ENCODE results near the gene RELCH.

RELCH gene

DNA sequence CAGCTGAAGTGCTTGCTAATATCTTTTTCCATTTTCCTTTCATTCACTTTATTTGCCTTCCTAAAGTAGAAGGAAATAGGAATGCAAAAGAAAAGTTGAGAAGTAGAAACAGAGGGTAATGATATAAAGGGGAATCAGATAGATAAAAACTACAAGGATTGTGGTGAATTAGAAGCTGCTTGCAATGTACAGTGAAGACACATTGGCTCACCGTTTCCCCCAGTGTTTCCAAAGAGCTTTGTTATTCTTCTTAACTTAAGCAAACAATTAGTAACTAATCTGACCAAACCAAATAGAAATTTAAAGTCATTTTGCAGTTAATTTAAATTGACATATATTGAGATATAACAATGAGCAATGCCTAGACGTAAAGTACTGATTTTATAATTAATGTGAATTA, 63.4 kb downstream of the RELCH start:
- Mint-ChIP-seq H3K4me3 (no peak overlapping the region), H3K27me3 (ENCODE audit: low read depth) (no peaks in the 10 kb centered on the region), H3K27ac (no peak overlapping the region), H3K36me3 (ENCODE audit: low read depth) (peaks cover 8% of the 10 kb centered on the region), H3K9me3 (no peaks in the 10 kb centered on the region), H3K4me1 (ENCODE audit: low read depth) (no peaks in the 10 kb centered on the region)
- no peak for DNase-seq (ENCODE audit: low spot score)

GRCh38 chr18:62258093-62258492, 71.0 kb downstream of the RELCH start:
- Mint-ChIP-seq H3K4me1 (ENCODE audit: low read depth) (peaks cover 2% of the 10 kb centered on the region), H3K9me3 (no peaks in the 10 kb centered on the region), H3K27ac (no peak overlapping the region), H3K36me3 (ENCODE audit: low read depth) (peaks cover 43% of the 10 kb centered on the region), H3K4me3 (no peak overlapping the region), H3K27me3 (ENCODE audit: low read depth) (no peaks in the 10 kb centered on the region)
- no peak for DNase-seq (ENCODE audit: low spot score)

DNA sequence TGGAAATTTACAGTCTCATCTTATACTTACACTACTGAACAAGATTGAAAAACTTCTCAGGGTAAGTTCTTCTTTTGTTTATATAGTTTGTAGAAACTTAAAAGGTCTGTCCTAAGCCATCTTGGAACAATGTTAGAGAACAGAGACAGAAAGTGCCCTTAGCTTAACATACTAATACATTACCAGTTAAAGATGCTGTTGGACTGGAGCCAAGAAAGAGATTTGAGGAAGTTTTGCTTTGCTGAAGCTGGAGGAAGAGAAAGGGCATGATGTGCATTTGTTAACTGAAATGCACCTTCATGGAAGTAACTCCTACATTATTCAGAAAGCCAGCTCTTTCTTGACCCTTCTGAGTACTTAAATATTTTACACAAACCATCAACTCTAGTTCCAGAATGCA, 71.6 kb downstream of the RELCH start:
- H3K4me3 Mint-ChIP-seq: no peak overlapping the region
- DNase-seq (ENCODE audit: low spot score): no peak
- H3K27me3 Mint-ChIP-seq (ENCODE audit: low read depth): no peaks in the 10 kb centered on the region
- peaks cover 2% of the 10 kb centered on the region for H3K4me1 Mint-ChIP-seq (ENCODE audit: low read depth)
- no peaks in the 10 kb centered on the region for H3K9me3 Mint-ChIP-seq
- peaks cover 43% of the 10 kb centered on the region for H3K36me3 Mint-ChIP-seq (ENCODE audit: low read depth)
- H3K27ac Mint-ChIP-seq: no peak overlapping the region

DNA sequence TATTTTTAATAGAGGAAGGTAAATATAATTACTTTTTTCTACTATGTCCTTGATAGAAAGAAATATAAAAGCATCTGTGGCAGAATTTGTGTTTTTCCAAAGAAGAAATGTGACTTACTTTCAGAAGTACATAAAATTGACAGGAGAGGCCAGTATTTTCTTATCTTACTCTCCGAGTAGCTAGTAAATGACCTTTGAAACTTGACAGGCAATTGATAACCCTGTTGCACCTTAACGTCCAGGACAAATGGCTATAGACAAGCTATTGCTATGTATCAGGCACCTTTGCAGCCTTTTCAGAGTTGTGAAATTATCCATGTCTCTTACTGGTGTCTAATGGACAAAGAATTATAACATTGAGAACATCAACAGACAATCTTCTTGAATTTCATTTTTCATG, 75.0 kb downstream of the RELCH start:
- no peaks in the 10 kb centered on the region for H3K27me3 Mint-ChIP-seq (ENCODE audit: low read depth)
- H3K9me3 Mint-ChIP-seq: no peaks in the 10 kb centered on the region
- H3K36me3 Mint-ChIP-seq (ENCODE audit: low read depth): peaks cover 48% of the 10 kb centered on the region
- no peak overlapping the region for H3K4me3 Mint-ChIP-seq
- H3K4me1 Mint-ChIP-seq (ENCODE audit: low read depth): peaks cover 6% of the 10 kb centered on the region
- H3K27ac Mint-ChIP-seq: no peak overlapping the region
- no peak for DNase-seq (ENCODE audit: low spot score)

GRCh38 chr18:62264984-62265383, 77.9 kb downstream of the RELCH start:
- H3K27me3 Mint-ChIP-seq (ENCODE audit: low read depth): no peaks in the 10 kb centered on the region
- no peak overlapping the region for H3K4me3 Mint-ChIP-seq
- H3K4me1 Mint-ChIP-seq (ENCODE audit: low read depth): peaks cover 4% of the 10 kb centered on the region
- no peaks in the 10 kb centered on the region for H3K9me3 Mint-ChIP-seq
- no peak for DNase-seq (ENCODE audit: low spot score)
- peaks cover 32% of the 10 kb centered on the region for H3K36me3 Mint-ChIP-seq (ENCODE audit: low read depth)
- no peak overlapping the region for H3K27ac Mint-ChIP-seq

DNA sequence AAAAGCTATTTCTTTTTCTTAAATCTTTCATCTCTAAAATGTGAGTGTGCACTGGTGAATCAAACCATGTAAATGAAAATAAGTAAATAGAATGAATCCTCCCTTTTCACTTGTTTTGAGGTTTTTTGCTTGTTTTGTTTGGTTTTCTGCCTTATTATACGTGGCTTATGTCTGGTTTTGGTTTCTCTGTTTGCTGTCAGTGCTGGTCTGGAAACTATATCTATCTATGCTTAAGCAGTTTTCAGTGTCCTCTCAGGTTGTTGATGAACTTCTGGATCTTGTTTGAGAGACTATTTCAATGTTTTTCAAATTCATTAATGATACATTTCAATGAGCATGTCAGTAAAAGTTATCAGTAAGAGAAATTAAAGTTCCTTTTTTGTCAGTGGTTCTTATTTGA, 90.0 kb downstream of the RELCH start:
- Mint-ChIP-seq H3K4me3 (no peak overlapping the region), H3K36me3 (ENCODE audit: low read depth) (peaks cover 31% of the 10 kb centered on the region), H3K9me3 (no peaks in the 10 kb centered on the region), H3K27ac (no peak overlapping the region), H3K4me1 (ENCODE audit: low read depth) (peaks cover 10% of the 10 kb centered on the region), H3K27me3 (ENCODE audit: low read depth) (no peaks in the 10 kb centered on the region)
- DNase-seq (ENCODE audit: low spot score): no peak

DNA sequence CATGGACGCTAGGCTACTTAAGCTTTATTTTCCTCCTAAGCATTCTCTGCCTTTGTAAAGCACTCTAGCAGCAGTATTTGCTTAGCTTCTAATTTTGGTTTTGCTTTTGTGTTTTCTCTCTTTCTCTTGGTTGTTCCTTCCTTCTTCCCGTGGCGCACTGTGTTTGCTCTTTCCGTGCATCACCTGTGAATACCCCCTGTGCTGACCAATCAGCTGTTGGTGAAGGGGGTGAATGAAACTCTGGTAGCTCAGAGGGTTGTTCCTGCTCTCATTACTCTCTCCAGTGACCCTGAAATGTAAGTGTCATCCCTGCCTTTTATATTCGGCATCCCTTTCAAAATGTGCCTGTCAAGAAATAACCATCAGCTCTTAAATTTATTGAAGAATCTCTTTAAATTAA, 92.5 kb downstream of the RELCH start:
- no peak for DNase-seq (ENCODE audit: low spot score)

DNA sequence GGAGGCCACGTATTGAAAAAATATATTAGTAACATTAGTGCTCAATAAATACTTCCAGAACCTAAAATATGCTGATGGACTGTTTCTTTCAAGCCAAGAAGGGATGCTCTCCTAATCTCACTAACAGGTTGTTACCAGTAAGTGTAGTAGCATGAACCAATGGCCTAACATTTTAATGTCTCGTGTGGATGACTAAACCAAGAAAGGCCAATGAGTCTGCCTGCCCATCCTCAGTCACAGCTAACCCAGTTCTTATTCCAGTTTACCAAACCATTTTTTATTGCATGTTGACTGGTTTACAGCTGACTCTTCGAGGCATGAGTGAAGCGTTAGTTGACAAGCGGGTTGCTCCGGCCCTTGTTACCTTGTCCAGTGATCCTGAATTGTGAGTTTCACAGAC, 93.0 kb downstream of the RELCH start:
- Mint-ChIP-seq H3K9me3 (no peaks in the 10 kb centered on the region), H3K4me1 (ENCODE audit: low read depth) (peaks cover 11% of the 10 kb centered on the region), H3K36me3 (ENCODE audit: low read depth) (peaks cover 46% of the 10 kb centered on the region), H3K27me3 (ENCODE audit: low read depth) (no peaks in the 10 kb centered on the region), H3K4me3 (no peak overlapping the region), H3K27ac (no peak overlapping the region)
- no peak for DNase-seq (ENCODE audit: low spot score)

More for the DNA sequence above, 92.5 kb downstream of the RELCH start:
- Mint-ChIP-seq H3K4me1 (ENCODE audit: low read depth) (peaks cover 11% of the 10 kb centered on the region), H3K27me3 (ENCODE audit: low read depth) (no peaks in the 10 kb centered on the region), H3K9me3 (no peaks in the 10 kb centered on the region), H3K27ac (no peak overlapping the region), H3K4me3 (no peak overlapping the region), H3K36me3 (ENCODE audit: low read depth) (peaks cover 45% of the 10 kb centered on the region)

- no peak for DNase-seq (ENCODE audit: low spot score)
- Mint-ChIP-seq H3K9me3 (no peaks in the 10 kb centered on the region), H3K4me3 (no peak overlapping the region), H3K36me3 (ENCODE audit: low read depth) (peaks cover 48% of the 10 kb centered on the region), H3K27me3 (ENCODE audit: low read depth) (no peaks in the 10 kb centered on the region), H3K27ac (no peak overlapping the region), H3K4me1 (ENCODE audit: low read depth) (peaks cover 11% of the 10 kb centered on the region)
Measured at GRCh38 chr18:62280786-62281185, 93.7 kb downstream of the RELCH start.

GRCh38 chr18:62281684-62282083, 94.6 kb downstream of the RELCH start:
- peaks cover 13% of the 10 kb centered on the region for H3K4me1 Mint-ChIP-seq (ENCODE audit: low read depth)
- no peak for DNase-seq (ENCODE audit: low spot score)
- H3K27ac Mint-ChIP-seq: no peak overlapping the region
- H3K36me3 Mint-ChIP-seq (ENCODE audit: low read depth): peaks cover 47% of the 10 kb centered on the region
- H3K9me3 Mint-ChIP-seq: no peaks in the 10 kb centered on the region
- H3K27me3 Mint-ChIP-seq (ENCODE audit: low read depth): no peaks in the 10 kb centered on the region
- H3K4me3 Mint-ChIP-seq: no peak overlapping the region

DNA sequence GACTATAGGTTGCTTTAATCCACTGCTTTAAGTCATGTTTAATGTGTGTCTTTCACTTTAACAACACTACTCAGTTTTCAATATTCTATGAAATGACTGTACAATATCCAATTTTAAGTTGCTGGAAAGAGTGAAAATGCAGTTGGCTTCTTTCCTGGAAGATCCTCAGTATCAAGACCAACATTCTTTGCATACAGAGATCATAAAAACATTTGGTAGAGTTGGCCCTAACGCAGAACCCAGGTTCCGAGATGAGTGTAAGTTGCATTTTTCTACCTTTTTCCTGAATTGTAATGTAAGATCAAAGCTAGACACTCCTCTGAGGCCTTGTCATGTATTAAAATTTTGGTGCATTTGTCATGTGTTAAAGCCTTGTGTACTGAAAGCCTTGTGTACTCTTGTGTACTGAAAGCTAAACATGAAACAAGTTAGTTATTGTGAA, 95.2 kb downstream of the RELCH start:
- Mint-ChIP-seq H3K9me3 (no peaks in the 10 kb centered on the region), H3K27me3 (ENCODE audit: low read depth) (no peaks in the 10 kb centered on the region), H3K27ac (no peak overlapping the region), H3K4me3 (no peak overlapping the region), H3K36me3 (ENCODE audit: low read depth) (peaks cover 43% of the 10 kb centered on the region), H3K4me1 (ENCODE audit: low read depth) (peaks cover 9% of the 10 kb centered on the region)
- no peak for DNase-seq (ENCODE audit: low spot score)

DNA sequence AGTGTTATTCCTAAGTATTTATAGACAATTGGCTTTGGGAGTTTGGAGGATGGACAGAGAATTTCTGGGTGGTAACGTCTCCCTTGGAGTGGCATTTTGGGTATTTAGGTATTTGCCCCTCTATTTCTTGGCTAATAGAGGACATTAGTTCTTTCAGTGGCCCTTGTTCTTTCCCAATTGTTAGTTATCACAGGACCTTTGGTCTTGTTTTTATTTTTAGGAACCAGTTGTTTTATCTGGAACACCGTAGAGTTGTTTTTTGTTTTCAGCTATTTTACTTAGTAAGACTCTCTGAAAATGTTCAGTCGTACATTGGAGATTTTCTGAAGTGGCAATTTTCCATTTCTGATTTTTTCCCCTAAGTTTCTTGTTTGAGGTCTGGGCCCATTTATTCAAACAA, 97.6 kb downstream of the RELCH start:
- H3K27ac Mint-ChIP-seq: no peak overlapping the region
- H3K36me3 Mint-ChIP-seq (ENCODE audit: low read depth): peaks cover 48% of the 10 kb centered on the region
- DNase-seq (ENCODE audit: low spot score): no peak
- no peak overlapping the region for H3K4me3 Mint-ChIP-seq
- H3K4me1 Mint-ChIP-seq (ENCODE audit: low read depth): peaks cover 9% of the 10 kb centered on the region
- H3K27me3 Mint-ChIP-seq (ENCODE audit: low read depth): no peaks in the 10 kb centered on the region
- no peaks in the 10 kb centered on the region for H3K9me3 Mint-ChIP-seq

DNA sequence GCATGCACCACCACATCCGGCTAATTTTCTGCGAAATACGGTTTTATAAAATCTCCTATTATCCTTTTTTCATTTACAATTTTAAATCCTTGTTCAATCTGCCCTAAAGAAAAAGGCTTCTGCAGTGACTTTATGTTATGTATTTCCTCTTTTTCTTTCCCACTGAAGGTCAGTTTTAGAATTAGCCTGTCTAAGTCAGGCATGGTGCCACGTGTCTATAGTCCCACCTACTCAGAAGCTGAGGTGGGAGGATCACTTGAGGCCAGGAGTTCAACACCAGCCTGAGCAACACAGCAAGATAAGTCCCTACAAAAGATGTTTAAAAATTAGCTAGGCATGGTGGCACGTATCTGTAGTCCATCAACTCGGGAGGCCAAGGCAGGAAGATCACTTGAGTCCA, 98.2 kb downstream of the RELCH start:
- no peak overlapping the region for H3K4me3 Mint-ChIP-seq
- peaks cover 47% of the 10 kb centered on the region for H3K36me3 Mint-ChIP-seq (ENCODE audit: low read depth)
- no peak for DNase-seq (ENCODE audit: low spot score)
- no peaks in the 10 kb centered on the region for H3K9me3 Mint-ChIP-seq
- H3K4me1 Mint-ChIP-seq (ENCODE audit: low read depth): peaks cover 9% of the 10 kb centered on the region
- H3K27me3 Mint-ChIP-seq (ENCODE audit: low read depth): no peaks in the 10 kb centered on the region
- no peak overlapping the region for H3K27ac Mint-ChIP-seq

- no peak for DNase-seq (ENCODE audit: low spot score)
- Mint-ChIP-seq H3K36me3 (ENCODE audit: low read depth) (peaks cover 33% of the 10 kb centered on the region), H3K4me3 (no peak overlapping the region), H3K9me3 (no peaks in the 10 kb centered on the region), H3K27ac (no peak overlapping the region), H3K27me3 (ENCODE audit: low read depth) (no peaks in the 10 kb centered on the region), H3K4me1 (ENCODE audit: low read depth) (peaks cover 2% of the 10 kb centered on the region)
Measured at GRCh38 chr18:62287781-62288664, 101.0 kb downstream of the RELCH start.

GRCh38 chr18:62288665-62289008, 101.6 kb downstream of the RELCH start:
- H3K27me3 Mint-ChIP-seq (ENCODE audit: low read depth): no peaks in the 10 kb centered on the region
- DNase-seq (ENCODE audit: low spot score): no peak
- no peaks in the 10 kb centered on the region for H3K9me3 Mint-ChIP-seq
- H3K4me1 Mint-ChIP-seq (ENCODE audit: low read depth): peaks cover 2% of the 10 kb centered on the region
- no peak overlapping the region for H3K4me3 Mint-ChIP-seq
- H3K27ac Mint-ChIP-seq: no peak overlapping the region
- peaks cover 29% of the 10 kb centered on the region for H3K36me3 Mint-ChIP-seq (ENCODE audit: low read depth)

All from T-helper 2 cell treated with Interferon-gamma antibody and Interleukin-4, amounts not matched to agents 5 μg/mL and 100 μg/mL, for 36 hours (primary cell).